ENCODE data around the gene TRIM66.

Gene TRIM66

GRCh38 chr11:8567602-8568198, 114.8 kb downstream of the TRIM66 start:
- DNase-seq (no peak), ATAC-seq (ENCODE audit: insufficient read depth, low read depth) (no peak)
- Histone ChIP-seq H3K36me3 (ENCODE audit: insufficient read depth, low read length) (no peaks in the 10 kb centered on the region), H3K4me3 (ENCODE audit: low read depth in 1 of 2, low read length in 2 of 2) (no peak overlapping the region), H3K27ac (ENCODE audit: low read length) (no peak overlapping the region), H3K9me3 (ENCODE audit: insufficient read depth, low read length, severe bottlenecking) (no peaks in the 10 kb centered on the region), H4K20me1 (ENCODE audit: insufficient read depth, low read length) (no peaks in the 10 kb centered on the region), H3K27me3 (ENCODE audit: insufficient read depth, low read length, poor library complexity) (peaks cover 7% of the 10 kb centered on the region), H3K79me2 (ENCODE audit: insufficient read depth, low read length) (no peaks in the 10 kb centered on the region), H3K9ac (ENCODE audit: low read depth, low read length) (no peak overlapping the region), H2AFZ (ENCODE audit: low read depth, low read length) (no peak overlapping the region), H3K4me2 (ENCODE audit: insufficient read depth, low read length) (no peak overlapping the region), H3K4me1 (ENCODE audit: insufficient read depth, low read length) (no peaks in the 10 kb centered on the region)
- TF ChIP-seq CTCF (IDR thresholded peaks at IDR 0.05; ENCODE audit: borderline replicate concordance, extremely low read depth, low read length, poor library complexity, severe bottlenecking) = no peak
- TF ChIP-seq EZH2 (IDR thresholded peaks at IDR 0.05; ENCODE audit: borderline replicate concordance, low read depth, low read length, severe bottlenecking) = no peak

- no peaks in the 10 kb centered on the region for H3K79me2 ChIP-seq (ENCODE audit: insufficient read depth, low read length)
- H4K20me1 ChIP-seq (ENCODE audit: insufficient read depth, low read length) = no peaks in the 10 kb centered on the region
- DNase-seq (no peak), ATAC-seq (ENCODE audit: insufficient read depth, low read depth) (peak; percentile 57; the same call in 2 of the 3 replicates)
- H3K4me3 ChIP-seq (ENCODE audit: low read depth in 1 of 2, low read length in 2 of 2) = no peak overlapping the region
- H3K27me3 ChIP-seq (ENCODE audit: insufficient read depth, low read length, poor library complexity) = peaks cover 7% of the 10 kb centered on the region
- no peak overlapping the region for H2AFZ ChIP-seq (ENCODE audit: low read depth, low read length)
- no peak overlapping the region for H3K27ac ChIP-seq (ENCODE audit: low read length)
- no peaks in the 10 kb centered on the region for H3K9me3 ChIP-seq (ENCODE audit: insufficient read depth, low read length, severe bottlenecking)
- no peaks in the 10 kb centered on the region for H3K4me1 ChIP-seq (ENCODE audit: insufficient read depth, low read length)
- H3K9ac ChIP-seq (ENCODE audit: low read depth, low read length) = no peak overlapping the region
- no peak overlapping the region for H3K4me2 ChIP-seq (ENCODE audit: insufficient read depth, low read length)
- TF ChIP-seq EZH2 (IDR thresholded peaks at IDR 0.05; ENCODE audit: borderline replicate concordance, low read depth, low read length, severe bottlenecking) (no peak), CTCF (IDR thresholded peaks at IDR 0.05; ENCODE audit: borderline replicate concordance, extremely low read depth, low read length, poor library complexity, severe bottlenecking) (peak; percentile 71)
- no peaks in the 10 kb centered on the region for H3K36me3 ChIP-seq (ENCODE audit: insufficient read depth, low read length)
These were observed 115.8 kb downstream of the TRIM66 start for GRCh38 chr11:8566613-8567210.

GRCh38 chr11:8564526-8564925, 117.9 kb downstream of the TRIM66 start:
- H3K36me3 ChIP-seq (ENCODE audit: insufficient read depth, low read length) = no peaks in the 10 kb centered on the region
- H4K20me1 ChIP-seq (ENCODE audit: insufficient read depth, low read length) = no peaks in the 10 kb centered on the region
- DNase-seq (no peak), ATAC-seq (ENCODE audit: insufficient read depth, low read depth) (no peak)
- H2AFZ ChIP-seq (ENCODE audit: low read depth, low read length) = no peak overlapping the region
- no peaks in the 10 kb centered on the region for H3K4me1 ChIP-seq (ENCODE audit: insufficient read depth, low read length)
- no peak overlapping the region for H3K9ac ChIP-seq (ENCODE audit: low read depth, low read length)
- no peak for TF ChIP-seq CTCF (IDR thresholded peaks at IDR 0.05; ENCODE audit: borderline replicate concordance, extremely low read depth, low read length, poor library complexity, severe bottlenecking)
- no peak for TF ChIP-seq EZH2 (IDR thresholded peaks at IDR 0.05; ENCODE audit: borderline replicate concordance, low read depth, low read length, severe bottlenecking)
- no peak overlapping the region for H3K4me3 ChIP-seq (ENCODE audit: low read depth in 1 of 2, low read length in 2 of 2)
- H3K79me2 ChIP-seq (ENCODE audit: insufficient read depth, low read length) = no peaks in the 10 kb centered on the region
- no peak overlapping the region for H3K27ac ChIP-seq (ENCODE audit: low read length)
- H3K27me3 ChIP-seq (ENCODE audit: insufficient read depth, low read length, poor library complexity) = no peaks in the 10 kb centered on the region
- H3K9me3 ChIP-seq (ENCODE audit: insufficient read depth, low read length, severe bottlenecking) = no peaks in the 10 kb centered on the region
- no peak overlapping the region for H3K4me2 ChIP-seq (ENCODE audit: insufficient read depth, low read length)
